Measurements from ENCODE around the gene ENTREP3. TPM values are rescaled to one million over a fixed set of nuclear protein-coding genes. Genes with fewer than 3 reads are reported as not detected.
A peak's percentile ranks its signal among the peaks of the same experiment; 100 is the strongest.

Gene ENTREP3
- total and polyA plus RNA-seq, 2 donors from 2014 or later, result 19.8 to 22.8 TPM

DNA sequence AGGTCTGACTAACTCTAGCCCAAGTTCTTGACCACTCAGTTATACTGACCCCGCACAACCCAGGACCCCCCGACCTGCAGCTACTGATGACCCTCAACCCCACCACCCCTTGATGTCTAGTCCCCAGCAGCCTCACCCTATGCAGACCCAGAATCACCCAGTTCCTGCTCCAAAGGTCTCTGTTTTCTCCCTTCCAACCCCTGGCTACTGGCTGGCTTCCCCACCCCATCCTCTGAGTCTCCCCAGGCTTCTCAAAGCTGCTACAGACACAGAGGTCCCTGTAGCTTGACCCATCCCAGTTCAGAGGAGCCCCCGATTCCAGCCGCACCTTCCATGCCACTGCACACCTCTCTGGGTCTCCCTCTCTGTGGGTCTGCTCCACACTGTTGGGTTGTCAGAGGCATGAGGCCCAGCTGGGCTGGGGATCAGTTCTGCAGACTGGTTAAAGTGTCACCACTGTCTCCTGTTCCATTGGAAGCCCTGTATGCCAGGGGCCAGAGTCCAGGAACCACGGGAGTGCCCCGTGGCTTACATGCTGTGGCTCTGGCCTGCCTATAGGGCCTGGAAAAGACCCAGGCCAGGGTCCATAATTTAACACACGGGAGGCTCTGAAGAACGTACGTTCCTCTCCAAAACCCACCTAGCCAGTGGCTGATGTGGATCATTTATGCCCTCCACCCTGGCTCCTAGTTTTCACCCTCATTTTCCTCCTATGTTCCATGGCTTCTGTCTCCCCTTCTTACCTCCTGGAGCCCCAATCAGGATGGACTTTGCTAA lies 45.5 kb upstream of the ENTREP3 start:
- Histone ChIP-seq H3K4me3 (ENCODE audit: low read length in 3 of 3) (peak overlapping the region in 2 of 3 donors; percentile 19 to 49), H3K9ac (ENCODE audit: low read length in 3 of 3) (no peak overlapping the region), H3K27me3 (ENCODE audit: control insufficient read depth, insufficient read depth, low read length) (peaks cover 4% of the 10 kb centered on the region), H3K4me1 (ENCODE audit: control insufficient read depth in 2 of 3, insufficient read depth in 2 of 3, low read depth in 1 of 3, low read length in 3 of 3) (no peaks in the 10 kb centered on the region), H3K27ac (ENCODE audit: low read depth in 2 of 2, low read length in 2 of 2) (peak overlapping the region; percentile 40 to 83), H3K36me3 (ENCODE audit: control insufficient read depth in 2 of 3, insufficient read depth in 3 of 3, low read length in 3 of 3) (no peaks in the 10 kb centered on the region), H3K9me3 (ENCODE audit: control insufficient read depth in 2 of 3, insufficient read depth in 1 of 3, low read length in 3 of 3) (no peaks in the 10 kb centered on the region)
- no peak for FAIRE-seq
- intact Hi-C loops (cut with DNase I), result no loop called here
- DNase-seq, result peak in 2 of 5 donors; percentile 19 to 42
- TF ChIP-seq, protein P1, sequence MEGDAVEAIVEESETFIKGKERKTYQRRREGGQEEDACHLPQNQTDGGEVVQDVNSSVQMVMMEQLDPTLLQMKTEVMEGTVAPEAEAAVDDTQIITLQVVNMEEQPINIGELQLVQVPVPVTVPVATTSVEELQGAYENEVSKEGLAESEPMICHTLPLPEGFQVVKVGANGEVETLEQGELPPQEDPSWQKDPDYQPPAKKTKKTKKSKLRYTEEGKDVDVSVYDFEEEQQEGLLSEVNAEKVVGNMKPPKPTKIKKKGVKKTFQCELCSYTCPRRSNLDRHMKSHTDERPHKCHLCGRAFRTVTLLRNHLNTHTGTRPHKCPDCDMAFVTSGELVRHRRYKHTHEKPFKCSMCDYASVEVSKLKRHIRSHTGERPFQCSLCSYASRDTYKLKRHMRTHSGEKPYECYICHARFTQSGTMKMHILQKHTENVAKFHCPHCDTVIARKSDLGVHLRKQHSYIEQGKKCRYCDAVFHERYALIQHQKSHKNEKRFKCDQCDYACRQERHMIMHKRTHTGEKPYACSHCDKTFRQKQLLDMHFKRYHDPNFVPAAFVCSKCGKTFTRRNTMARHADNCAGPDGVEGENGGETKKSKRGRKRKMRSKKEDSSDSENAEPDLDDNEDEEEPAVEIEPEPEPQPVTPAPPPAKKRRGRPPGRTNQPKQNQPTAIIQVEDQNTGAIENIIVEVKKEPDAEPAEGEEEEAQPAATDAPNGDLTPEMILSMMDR (IDR thresholded peaks at IDR 0.05; ENCODE audit: borderline replicate concordance, extremely low read depth, insufficient read depth), result no peak

DNA sequence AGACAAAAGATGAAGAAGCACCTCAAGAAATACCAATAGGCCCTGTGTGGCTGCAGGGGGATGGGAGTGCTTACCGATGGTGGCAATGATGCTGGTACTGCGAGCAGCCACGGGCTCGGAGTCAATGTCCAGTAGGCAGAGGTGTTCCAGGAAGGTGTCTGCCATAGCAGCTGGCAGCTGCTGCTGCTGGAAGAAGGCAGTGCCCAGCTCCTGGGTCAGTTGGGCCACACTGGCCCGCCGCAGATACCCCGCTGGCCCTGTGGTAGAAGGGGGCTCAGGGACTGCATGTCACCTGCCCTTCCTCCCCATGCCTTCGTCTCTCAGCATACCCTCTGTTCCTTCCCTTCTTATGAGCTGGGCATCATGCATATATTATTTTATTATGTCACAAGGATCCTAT lies 44.7 kb upstream of the ENTREP3 start:
- DNase-seq, result no peak
- TF ChIP-seq, protein P1 (IDR thresholded peaks at IDR 0.05; ENCODE audit: borderline replicate concordance, extremely low read depth, insufficient read depth), result no peak

DNA sequence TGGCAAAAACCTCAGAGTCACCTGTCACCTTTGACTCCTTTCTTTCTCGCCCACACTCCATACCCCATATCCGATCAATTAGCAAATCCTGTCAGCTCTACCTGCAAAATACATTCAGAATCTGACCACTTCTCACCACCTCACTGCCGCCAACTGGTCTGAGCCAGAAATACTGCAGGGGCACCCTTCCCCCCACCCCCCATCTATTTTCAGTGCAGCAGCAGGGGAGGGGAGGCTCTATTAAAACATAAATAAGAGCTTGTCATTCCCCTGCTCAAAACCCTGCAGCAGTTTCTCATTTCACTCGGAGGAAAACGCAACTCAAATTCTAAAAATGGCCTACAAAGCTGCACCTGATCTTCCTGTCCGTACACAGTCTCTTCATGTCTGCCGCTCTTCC lies 42.1 kb upstream of the ENTREP3 start:
- Histone ChIP-seq H3K9me3 (ENCODE audit: control insufficient read depth in 2 of 3, insufficient read depth in 1 of 3, low read length in 3 of 3) (no peaks in the 10 kb centered on the region), H3K27ac (ENCODE audit: low read depth in 2 of 2, low read length in 2 of 2) (no peak overlapping the region), H3K4me1 (ENCODE audit: control insufficient read depth in 2 of 3, insufficient read depth in 2 of 3, low read depth in 1 of 3, low read length in 3 of 3) (no peaks in the 10 kb centered on the region), H3K4me3 (ENCODE audit: low read length in 3 of 3) (no peak overlapping the region), H3K9ac (ENCODE audit: low read length in 3 of 3) (no peak overlapping the region), H3K36me3 (ENCODE audit: control insufficient read depth in 2 of 3, insufficient read depth in 3 of 3, low read length in 3 of 3) (no peaks in the 10 kb centered on the region), H3K27me3 (ENCODE audit: control insufficient read depth, insufficient read depth, low read length) (peaks cover 19% of the 10 kb centered on the region)
- no peak for FAIRE-seq
- DNase-seq, result peak in 1 of 5 donors; percentile 8
- intact Hi-C loops (cut with DNase I), result no loop called here
- TF ChIP-seq, protein P1 (IDR thresholded peaks at IDR 0.05; ENCODE audit: borderline replicate concordance, extremely low read depth, insufficient read depth), result no peak

More for the DNA sequence above, 44.7 kb upstream of the ENTREP3 start:
- Histone ChIP-seq H3K4me3 (ENCODE audit: low read length in 3 of 3) (peak overlapping the region in 2 of 3 donors; percentile 19 to 49), H3K9ac (ENCODE audit: low read length in 3 of 3) (no peak overlapping the region), H3K36me3 (ENCODE audit: control insufficient read depth in 2 of 3, insufficient read depth in 3 of 3, low read length in 3 of 3) (no peaks in the 10 kb centered on the region), H3K9me3 (ENCODE audit: control insufficient read depth in 2 of 3, insufficient read depth in 1 of 3, low read length in 3 of 3) (no peaks in the 10 kb centered on the region), H3K4me1 (ENCODE audit: control insufficient read depth in 2 of 3, insufficient read depth in 2 of 3, low read depth in 1 of 3, low read length in 3 of 3) (no peaks in the 10 kb centered on the region), H3K27me3 (ENCODE audit: control insufficient read depth, insufficient read depth, low read length) (peaks cover 10% of the 10 kb centered on the region), H3K27ac (ENCODE audit: low read depth in 2 of 2, low read length in 2 of 2) (no peak overlapping the region)
- intact Hi-C loops (cut with DNase I), result no loop called here
- FAIRE-seq, result no peak

Data from kidney (tissue), 14 donors.